DMS79 treated with DMSO at 0.1 percent for 48 hours (cell line): ENCODE measurements around the gene FUBP3.
"Not testable (repeated sequence)": the region's sequence is repeated elsewhere in the genome, so short reads cannot be mapped to it uniquely, and the experiment has no call there.

Source experiments
- DNase-seq: peaks from one replicate; lab custom pipeline; 2025; lab: John Stamatoyannopoulos, UW

FUBP3 gene

GRCh38 chr9:130556396-130557076, 22.8 kb upstream of the FUBP3 start:
- DNase-seq, result no peak

- DNase-seq, result no peak
These were observed 22.3 kb upstream of the FUBP3 start for GRCh38 chr9:130557077-130557468.

GRCh38 chr9:130561056-130561455, 18.3 kb upstream of the FUBP3 start:
- DNase-seq, result peak; percentile 96

- DNase-seq, result not testable (repeated sequence)
These were observed 16.9 kb upstream of the FUBP3 start for GRCh38 chr9:130562525-130562924.

GRCh38 chr9:130563797-130564196, 15.6 kb upstream of the FUBP3 start:
- DNase-seq, result no peak

- no peak for DNase-seq
These were observed 13.6 kb upstream of the FUBP3 start for GRCh38 chr9:130565792-130566191.

GRCh38 chr9:130570208-130570607, 9.2 kb upstream of the FUBP3 start:
- no peak for DNase-seq

GRCh38 chr9:130575514-130575913, 3.9 kb upstream of the FUBP3 start:
- peak; percentile 31 for DNase-seq

GRCh38 chr9:130576176-130576575, 3.2 kb upstream of the FUBP3 start:
- DNase-seq, result peak; percentile 31

GRCh38 chr9:130579738-130580463, 524 bp downstream of the FUBP3 start:
- DNase-seq, result no peak

- DNase-seq, result no peak
These were observed 2.4 kb downstream of the FUBP3 start for GRCh38 chr9:130581766-130582165.

- peak; percentile 94 for DNase-seq
These were observed 3.9 kb downstream of the FUBP3 start for GRCh38 chr9:130583271-130583670.

- DNase-seq, result no peak
These were observed 8.5 kb downstream of the FUBP3 start for GRCh38 chr9:130587921-130588320.

- DNase-seq, result no peak
These were observed 9.0 kb downstream of the FUBP3 start for GRCh38 chr9:130588416-130588815.

- no peak for DNase-seq
These were observed 10.4 kb downstream of the FUBP3 start for GRCh38 chr9:130589754-130590153.

GRCh38 chr9:130590305-130590704, 10.9 kb downstream of the FUBP3 start:
- DNase-seq, result no peak

- no peak for DNase-seq
These were observed 13.6 kb downstream of the FUBP3 start for GRCh38 chr9:130593020-130593419.

GRCh38 chr9:130597228-130597627, 17.9 kb downstream of the FUBP3 start:
- no peak for DNase-seq

GRCh38 chr9:130598188-130598587, 18.8 kb downstream of the FUBP3 start:
- DNase-seq, result no peak

- no peak for DNase-seq
These were observed 20.2 kb downstream of the FUBP3 start for GRCh38 chr9:130599625-130600024.

- no peak for DNase-seq
These were observed 21.7 kb downstream of the FUBP3 start for GRCh38 chr9:130601100-130601499.

- DNase-seq, result no peak
These were observed 24.9 kb downstream of the FUBP3 start for GRCh38 chr9:130604295-130604694.

- no peak for DNase-seq
These were observed 27.7 kb downstream of the FUBP3 start for GRCh38 chr9:130606887-130607600.
